HPDE6-E6E7 (cell line): ENCODE measurements around the gene NUP188.

Experiments
- DNase-seq: peaks from one replicate; pipeline ENCODE4 v3.0.0; 2011; ENCODE audit warnings: missing footprints; ENCODE audit errors: extremely low spot score

NUP188 gene, protein sequence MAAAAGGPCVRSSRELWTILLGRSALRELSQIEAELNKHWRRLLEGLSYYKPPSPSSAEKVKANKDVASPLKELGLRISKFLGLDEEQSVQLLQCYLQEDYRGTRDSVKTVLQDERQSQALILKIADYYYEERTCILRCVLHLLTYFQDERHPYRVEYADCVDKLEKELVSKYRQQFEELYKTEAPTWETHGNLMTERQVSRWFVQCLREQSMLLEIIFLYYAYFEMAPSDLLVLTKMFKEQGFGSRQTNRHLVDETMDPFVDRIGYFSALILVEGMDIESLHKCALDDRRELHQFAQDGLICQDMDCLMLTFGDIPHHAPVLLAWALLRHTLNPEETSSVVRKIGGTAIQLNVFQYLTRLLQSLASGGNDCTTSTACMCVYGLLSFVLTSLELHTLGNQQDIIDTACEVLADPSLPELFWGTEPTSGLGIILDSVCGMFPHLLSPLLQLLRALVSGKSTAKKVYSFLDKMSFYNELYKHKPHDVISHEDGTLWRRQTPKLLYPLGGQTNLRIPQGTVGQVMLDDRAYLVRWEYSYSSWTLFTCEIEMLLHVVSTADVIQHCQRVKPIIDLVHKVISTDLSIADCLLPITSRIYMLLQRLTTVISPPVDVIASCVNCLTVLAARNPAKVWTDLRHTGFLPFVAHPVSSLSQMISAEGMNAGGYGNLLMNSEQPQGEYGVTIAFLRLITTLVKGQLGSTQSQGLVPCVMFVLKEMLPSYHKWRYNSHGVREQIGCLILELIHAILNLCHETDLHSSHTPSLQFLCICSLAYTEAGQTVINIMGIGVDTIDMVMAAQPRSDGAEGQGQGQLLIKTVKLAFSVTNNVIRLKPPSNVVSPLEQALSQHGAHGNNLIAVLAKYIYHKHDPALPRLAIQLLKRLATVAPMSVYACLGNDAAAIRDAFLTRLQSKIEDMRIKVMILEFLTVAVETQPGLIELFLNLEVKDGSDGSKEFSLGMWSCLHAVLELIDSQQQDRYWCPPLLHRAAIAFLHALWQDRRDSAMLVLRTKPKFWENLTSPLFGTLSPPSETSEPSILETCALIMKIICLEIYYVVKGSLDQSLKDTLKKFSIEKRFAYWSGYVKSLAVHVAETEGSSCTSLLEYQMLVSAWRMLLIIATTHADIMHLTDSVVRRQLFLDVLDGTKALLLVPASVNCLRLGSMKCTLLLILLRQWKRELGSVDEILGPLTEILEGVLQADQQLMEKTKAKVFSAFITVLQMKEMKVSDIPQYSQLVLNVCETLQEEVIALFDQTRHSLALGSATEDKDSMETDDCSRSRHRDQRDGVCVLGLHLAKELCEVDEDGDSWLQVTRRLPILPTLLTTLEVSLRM (N-terminal part only)

DNA sequence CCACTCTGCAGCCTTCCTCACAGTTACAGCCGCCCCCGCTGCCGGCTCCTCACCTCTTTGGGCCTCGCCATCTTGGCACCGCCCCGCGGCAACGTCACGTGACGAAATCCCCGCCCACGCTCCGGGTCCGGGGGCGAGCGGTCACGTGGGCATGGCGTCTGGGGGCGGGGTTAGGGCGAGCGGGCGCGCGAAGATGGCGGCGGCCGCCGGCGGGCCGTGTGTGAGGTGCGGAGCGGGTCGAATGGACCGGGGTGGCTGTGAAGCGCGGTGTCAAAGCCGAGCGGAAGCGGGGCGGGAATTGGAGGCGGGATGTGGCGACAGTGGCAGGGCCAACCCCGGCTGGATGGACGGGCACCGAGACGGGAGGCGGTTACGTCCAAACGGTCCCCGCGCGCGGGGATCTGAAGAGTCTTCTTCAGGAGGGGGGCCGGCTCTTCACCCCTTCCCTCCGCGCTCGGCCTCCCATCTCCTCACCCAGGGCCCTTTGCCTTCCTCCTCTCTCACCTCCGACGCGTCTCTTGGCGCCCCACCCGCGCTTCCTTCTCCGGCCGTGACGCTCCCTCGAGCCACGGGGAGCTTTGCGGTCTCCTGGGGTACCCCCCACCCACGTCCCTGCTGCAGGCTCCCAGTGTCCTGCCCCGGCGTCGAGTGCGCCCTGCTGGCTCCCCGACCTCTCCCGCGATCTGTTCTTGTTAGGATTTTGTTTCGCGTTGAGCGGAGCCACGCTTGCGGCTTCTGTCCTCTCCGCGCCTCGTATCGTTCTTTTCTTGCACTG lies at the start of gene NUP188, which contains the start of gene DOLK:
Gene NUP188 (plus strand): TSS at position 173 of the 775 bp plus-strand sequence. CDS start 21 bp downstream, at position 194.
Gene DOLK (minus strand): TSS at position 77 of the 775 bp plus-strand sequence. CDS start 300 bp downstream, outside the sequence.
- peak; percentile 96 for DNase-seq

DNA sequence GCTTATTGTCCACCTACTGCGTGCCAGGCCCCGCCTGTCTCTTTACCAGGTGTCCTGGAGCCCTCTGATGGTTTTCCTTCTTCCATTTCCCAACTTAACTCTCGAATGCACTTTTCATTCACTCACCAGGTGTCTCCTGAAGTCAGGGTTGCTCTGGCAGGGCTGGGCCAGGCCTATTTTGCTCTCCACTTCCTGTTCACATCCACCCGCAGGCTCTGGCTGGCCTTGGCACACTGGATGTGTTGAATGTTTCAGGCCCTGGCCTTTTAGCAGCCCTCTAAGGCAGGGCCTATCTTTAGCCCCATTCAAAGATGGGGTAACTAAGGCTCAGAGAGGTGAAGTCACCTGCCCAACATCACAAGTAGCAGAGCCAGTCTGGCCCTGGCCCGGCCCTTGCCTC lies 49.1 kb upstream of the NUP188 start:
- no peak for DNase-seq

DNA sequence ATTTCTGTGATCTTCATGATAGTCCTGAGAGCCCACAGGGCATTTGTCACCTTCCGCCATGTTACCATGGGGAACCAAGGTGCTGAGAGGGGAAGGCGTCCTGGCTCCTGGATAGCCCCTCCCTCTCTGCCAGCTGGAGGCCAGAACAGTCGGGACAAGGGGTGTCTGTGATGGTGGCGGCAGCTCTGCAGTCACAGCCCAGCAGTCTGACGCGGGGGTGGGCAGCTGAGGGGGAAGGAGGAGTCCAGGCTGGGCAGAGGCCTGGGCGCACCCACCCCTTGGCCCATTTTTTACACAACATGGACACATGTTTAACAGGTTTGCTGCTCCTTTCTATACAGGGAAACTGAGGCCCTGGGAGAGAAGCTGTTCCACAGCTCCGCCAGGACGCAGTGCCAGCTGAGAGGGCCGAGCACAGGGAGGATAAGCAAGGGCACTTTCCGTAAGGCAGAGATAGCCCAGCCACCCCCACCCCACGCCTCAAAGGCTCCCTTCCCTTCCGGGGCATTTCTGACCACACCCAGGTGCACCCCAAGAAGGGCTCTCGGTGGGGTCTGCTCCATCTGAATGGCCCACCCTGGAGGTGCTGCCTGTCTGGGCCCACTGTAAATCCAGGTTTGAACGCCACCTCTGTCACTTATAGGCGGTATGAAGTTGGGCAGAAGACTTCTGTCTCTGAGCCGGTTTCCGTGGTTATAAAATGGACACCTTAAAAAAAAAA lies 48.5 kb upstream of the NUP188 start:
- DNase-seq = no peak

DNA sequence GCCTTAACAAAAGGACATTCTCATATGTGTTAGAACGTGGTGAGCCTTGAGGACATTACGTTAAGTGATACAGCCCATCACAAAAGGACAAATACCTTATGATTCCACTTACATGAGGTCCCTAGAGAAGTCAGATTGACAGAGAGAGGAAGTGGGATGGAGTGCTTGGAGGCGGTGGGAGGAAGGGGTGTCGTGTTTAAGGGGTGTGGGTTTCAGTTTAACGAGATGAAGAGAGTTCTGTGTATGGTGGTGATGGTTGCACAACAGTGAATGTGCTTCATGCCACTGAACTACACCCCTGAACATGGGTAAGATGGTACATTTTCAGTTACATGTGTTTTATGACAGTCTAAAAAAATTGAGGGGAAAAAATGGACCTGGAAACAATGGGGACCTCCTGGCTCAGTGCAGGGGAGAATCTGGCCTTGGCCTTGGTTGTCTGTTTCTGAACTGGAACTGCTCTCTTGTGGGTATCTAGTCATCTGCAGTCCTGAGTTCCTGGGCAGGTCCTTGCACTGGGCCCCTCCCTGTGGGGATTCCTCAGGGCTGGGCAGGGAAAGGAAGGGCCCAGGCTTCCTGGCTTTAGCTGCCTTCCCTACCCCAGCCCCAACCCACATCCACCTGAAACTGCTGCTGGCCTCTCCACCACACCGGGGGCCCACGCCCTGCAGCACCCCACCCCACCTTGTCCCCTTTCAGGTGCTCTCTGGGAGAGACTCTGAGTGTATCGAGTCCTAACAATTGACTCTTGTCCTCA lies 47.8 kb upstream of the NUP188 start:
- no peak for DNase-seq

DNA sequence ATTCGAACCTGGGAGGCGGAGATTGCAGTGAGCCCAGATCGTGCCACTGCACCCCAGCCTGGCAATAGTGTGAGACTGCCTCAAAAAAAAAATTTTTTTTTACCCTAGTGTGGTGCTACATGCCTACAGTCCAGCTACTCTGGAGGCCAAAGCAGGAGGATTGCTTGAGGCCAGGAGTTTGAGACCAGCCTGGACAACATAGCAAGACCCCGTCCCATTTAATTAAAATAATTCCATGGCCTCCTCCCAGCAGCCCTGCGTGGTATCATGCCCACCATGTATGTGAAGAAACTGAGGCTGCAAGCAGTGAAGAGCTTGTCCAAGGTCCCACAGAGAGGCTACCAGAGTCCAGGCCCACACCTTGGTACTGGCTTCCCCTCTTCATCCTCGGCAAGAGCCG lies 46.1 kb upstream of the NUP188 start:
- DNase-seq = no peak

DNA sequence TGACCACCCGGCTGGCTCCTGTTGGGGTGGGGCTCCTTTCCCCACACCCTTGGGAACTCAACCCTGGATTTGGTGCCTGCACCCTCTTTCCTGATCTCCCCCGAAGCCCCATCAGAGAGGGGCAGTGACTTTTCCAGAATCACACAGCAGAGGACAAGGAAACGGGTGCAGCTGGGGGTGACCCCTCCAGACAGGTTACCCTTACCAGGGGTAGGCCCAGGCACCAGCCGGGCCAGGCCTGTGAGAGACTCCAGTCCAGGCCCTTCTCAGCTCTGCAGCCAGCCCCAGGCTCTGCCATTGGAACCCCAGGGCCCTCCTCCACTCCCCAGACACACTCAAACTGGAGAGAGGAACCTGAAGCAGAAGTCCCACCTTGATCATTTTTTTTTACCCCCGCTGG lies 45.7 kb upstream of the NUP188 start:
- no peak for DNase-seq

DNA sequence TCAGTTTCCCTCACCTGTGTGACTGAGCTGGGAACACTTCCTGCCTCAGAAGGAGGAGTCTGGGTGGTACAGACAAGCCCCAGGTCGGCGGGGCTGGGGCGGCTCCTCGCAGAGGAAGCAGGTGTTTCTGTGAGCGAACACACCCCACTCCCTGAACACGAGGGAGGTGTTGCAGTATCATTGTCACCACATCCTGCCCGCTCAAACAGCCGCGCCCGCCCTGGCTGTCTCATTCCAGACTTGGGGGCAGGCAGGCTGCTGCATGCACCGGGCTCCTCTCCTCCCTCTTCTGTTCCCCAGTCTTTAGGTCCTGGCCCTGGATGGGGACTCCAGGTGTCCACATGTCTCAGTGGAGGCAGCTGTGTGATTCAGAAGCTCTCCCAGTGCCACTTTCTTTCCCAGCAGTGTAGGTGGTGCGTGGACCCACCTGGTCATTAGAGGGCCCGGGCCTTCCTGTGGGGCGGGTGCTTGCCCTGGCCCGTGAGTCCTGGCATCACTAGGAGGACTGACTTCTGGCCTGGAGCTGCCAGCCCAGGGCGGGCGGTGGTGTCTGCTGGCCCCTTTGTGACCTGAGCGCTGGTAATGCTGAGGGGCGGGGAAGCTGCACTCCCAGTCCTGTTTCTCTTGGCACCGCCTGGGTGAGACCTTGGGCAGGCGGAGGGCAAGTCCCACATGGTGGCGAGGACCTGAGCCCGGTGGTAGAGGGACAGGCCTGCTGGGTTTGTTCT lies 45.0 kb upstream of the NUP188 start:
- peak; percentile 76 for DNase-seq

DNA sequence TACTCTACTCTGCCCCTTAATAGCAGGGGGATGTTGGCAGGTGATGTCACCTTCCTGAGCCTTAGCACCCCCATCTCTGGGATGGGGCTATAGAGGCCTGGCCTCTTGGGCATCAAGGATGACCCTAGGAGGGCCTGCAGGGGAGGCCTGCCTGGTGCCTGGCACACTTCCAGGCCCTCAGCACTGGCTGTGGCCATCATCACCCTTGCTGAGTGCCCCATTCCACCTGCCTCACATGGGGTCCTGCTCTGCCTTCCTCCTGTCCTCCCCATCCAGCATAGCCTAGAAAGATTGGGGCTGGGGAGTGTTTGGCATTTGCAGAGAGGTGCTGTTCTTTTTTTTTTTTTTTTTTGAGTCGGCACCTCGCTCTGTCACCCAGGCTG lies 44.4 kb upstream of the NUP188 start:
- no peak for DNase-seq

DNA sequence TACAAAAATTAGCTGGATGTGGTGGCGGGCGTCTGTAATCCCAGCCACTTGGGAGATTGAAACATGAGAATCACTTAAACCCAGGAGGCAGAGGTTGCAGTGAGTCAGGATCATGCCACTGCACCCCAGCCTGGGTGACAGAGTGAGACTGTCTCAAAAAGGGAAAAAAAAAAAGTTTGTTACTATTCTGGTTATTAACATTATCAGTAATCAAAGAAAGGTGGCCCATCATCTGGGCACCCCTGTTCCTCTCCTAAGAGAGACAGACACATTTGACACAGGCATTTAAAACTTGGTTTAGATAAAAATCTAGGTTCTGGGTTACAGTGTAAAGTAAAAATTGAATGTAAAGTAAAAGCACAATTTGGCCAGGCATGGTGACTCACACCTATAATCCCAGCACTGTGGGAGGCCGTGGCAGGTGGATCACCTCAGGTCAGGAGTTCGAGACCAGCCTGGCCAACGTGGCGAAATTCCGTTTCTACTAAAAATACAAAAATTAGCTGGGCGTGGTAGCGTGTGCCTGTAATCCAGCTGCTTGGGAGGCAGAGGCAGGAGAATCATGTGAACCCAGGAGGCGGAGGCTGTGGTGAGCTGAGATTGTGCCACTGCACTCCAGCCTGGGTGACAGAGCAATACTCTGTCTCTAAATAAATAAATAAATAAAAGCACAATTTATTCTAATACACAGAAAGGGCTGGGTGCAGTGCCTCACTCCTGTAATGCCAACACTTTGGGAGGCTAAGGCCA lies 43.5 kb upstream of the NUP188 start:
- no peak for DNase-seq

DNA sequence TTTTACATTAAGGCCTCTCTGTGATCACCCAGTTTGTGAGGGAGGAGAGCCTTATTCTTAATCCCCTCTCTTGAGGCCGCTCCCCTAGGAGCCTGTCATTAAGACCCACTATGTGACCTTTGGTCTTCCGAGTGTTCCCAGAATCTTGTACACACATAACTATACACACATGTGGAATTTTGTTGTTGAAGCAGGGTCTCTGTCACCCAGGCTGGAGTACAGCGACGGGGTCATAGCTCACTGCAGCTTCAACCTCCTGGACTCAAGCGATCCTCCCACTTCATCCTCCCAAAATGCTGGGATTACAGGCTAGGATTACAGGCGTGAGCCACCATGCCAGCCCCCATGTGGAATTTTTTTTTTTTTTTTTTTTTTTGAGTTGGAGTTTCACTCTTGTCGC lies 41.5 kb upstream of the NUP188 start:
- DNase-seq = no peak

DNA sequence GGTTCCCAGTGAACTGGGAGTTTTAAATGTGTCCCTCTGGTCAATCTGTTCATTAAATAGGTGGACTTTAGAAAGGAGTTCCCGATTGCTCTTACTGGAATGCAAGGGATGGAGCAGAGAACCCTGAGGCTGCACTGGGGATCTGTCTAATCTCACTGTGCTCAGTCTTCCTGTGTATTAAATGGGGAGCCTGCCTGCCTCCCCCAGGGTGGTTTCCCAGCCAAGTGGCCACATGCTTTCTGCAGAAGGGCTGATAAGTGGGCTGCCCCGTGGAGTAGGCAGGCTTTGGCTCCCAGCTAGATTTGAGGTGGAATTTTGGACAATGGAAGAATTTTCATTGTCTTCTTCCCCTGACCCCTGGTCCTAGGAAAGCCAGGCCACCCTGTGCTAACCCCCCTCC lies 40.8 kb upstream of the NUP188 start:
- DNase-seq = no peak

DNA sequence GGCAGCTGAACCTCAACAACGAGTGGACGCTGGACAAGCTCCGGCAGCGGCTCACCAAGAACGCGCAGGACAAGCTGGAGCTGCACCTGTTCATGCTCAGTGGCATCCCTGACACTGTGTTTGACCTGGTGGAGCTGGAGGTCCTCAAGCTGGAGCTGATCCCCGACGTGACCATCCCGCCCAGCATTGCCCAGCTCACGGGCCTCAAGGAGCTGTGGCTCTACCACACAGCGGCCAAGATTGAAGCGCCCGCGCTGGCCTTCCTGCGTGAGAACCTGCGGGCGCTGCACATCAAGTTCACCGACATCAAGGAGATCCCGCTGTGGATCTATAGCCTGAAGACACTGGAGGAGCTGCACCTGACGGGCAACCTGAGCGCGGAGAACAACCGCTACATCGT lies 39.1 kb upstream of the NUP188 start:
- DNase-seq = no peak

DNA sequence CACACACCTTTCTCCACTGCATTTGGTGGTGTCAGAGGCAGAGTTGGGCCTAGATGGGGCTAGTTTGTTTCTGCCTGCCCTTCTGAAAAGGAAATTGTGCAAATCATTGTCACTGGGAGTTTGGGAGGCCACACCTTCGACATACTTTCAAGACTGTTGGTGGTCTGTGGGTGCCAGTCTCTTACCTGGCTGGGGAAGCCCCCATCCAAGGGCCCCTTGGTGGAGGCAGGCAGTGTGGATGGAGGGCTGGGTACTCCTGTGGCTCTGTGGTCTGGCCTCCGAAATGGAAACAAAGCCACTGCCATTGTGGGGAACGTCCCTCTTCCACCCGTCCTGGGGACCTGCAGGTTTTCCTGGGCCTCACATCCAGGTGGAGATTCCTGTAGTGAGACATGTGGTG lies 37.6 kb upstream of the NUP188 start:
- DNase-seq = no peak

DNA sequence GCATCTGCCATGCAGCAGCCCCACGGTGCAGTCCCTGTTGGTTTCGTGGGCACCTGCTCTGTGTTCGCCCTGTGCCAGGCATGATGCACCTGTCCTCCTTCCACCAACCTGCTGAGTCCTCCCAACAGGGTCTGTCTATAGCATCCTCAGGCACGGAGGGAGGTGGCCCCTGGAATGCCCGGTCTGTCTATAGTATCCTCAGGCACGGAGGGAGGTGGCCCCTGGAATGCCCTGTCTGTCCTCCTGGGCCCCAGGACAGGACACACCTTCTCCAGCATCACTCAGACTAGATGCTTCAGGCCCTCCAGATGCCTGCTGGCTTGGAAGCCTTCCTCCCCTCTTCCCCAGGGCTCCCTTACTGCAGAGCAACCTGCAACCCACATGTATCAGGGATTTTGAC lies 36.6 kb upstream of the NUP188 start:
- no peak for DNase-seq

DNA sequence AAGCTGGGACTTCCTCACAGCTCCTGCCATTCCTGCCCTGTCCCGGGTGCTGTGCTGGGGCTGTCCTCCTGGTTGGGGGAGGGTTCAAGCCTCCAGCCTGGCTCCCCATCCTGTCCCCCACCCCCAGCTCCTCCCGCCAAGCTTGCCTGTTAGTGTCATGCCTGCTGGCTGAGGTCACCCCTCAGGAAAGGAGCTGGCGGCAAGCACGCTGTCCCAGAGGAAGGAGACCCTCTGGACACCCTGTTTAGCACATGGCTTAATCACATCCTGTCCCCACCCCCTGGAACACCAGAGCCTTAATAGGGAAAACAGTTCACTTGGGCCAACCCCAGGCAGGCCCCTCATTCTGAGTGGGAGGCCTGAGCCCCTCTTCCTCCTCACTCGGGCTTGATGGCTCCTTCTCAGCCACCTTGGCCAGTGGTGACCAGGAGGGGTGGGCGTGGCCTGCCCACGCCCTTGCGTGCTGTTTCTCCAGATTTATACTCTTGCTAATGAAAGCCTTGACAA lies 35.9 kb upstream of the NUP188 start:
- no peak for DNase-seq

DNA sequence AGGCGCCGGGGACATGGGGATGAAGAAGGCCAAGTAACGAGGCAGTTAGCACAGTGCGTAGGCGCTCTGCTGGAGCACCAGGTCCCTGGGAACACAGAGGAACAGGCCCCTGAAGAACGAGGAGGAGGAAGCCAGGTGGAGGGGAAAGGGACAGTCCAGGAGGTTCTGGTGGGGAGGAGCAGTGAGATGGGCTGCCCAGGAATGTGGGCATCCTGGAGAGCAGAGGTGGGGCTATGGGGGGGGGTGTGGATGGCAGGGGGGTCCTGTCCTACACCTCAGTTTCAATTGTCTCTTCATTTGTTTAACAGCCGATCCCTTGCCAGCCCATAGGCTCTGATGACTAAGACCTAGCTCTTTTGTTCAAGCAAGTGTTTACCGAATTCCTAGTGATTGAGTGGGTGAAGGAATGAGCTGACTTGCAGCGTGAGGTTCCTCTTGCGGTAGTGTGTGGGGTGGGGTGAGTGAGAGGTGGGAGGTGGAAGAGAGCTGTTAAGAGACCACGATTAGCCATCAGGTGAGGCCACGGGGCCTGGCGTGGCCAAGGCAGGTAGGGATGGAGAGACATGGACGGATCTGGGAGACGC lies 35.1 kb upstream of the NUP188 start:
- DNase-seq = peak; percentile 94

DNA sequence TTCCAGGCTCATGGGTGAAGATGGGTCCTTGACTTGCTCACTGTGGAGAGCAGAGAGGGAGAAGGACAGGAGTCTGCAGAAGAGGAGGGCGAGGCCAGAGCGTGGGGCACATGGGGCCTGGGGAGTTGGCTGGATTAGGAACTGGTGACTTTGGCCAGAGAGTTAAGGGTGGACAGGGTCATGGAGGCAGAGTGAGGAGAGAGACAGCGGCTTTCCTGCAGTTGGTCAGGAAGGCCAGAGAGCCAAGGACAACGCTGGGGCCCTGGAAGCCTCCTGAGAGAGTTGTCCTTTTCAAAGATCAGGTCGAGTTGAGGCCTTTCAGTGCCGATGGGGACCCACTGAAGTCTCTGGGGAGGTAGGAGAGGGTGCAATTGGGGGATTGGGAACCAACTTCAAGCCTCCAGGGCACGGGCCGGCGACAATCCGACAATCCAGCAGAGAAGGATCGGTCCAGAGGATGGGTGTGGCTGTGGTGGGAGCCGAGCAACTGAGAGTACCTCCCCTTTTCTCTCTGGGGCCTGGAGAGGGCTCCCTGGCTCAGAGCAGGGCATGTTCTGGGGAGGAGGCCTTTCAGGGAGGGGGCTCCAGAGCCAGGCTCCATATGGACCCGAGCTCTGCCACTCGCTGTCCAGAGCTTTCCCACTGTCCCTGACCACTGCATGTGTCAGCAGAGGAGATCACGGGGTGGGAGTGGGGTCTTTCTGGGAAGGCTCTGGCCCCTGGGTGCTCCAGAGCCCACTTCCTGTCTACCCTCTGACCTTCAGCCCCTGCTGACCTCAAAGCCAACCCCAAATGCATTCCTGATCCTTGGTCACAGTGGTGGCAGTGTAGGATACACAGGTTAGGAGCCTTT lies 34.2 kb upstream of the NUP188 start:
- no peak for DNase-seq
